ENCODE results near the gene XYLT2.
A peak's percentile ranks its signal among the peaks of the same experiment; 100 is the strongest.

Gene XYLT2

DNA sequence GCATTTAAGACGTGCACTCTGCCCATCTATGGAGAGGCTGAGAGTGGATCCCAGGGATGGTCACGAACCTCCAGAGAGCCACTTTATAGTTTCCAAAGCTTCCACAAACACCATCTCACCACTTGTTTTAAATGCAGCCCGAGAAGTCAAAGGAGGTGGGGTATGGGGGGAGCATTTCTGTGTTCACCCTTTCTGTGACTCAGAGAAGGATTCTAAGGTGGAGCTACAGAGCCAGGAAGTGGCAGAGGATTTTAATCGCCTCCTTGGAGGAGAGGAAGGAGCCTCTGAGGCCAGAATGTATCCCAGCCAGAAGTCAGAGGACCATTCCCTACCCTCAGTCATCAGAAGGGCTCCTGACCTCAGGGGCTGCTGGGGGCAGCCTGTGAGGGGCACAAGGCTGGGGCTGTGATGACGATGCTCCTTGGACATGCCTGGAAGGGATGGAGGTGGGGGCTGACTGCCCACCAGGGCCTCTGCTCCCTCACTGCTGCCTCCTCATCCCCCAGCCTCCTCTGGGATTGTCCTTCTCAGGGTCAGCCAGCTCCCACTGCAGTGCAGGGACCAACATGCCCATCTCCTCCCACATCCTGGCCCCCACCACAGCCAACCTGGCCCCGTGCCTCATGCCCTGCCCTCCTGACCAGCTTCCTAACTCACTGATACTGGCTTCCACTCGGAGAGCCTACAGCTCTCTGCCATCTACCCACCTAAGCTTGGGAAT lies 2.8 kb downstream of the XYLT2 start:
- no peak for DNase-seq (ENCODE audit: low read depth in 3 of 3, low spot score in 1 of 3)

- DNase-seq (ENCODE audit: low read depth in 3 of 3, low spot score in 1 of 3) = no peak
These were observed 3.3 kb downstream of the XYLT2 start for GRCh38 chr17:50349243-50349600.

DNA sequence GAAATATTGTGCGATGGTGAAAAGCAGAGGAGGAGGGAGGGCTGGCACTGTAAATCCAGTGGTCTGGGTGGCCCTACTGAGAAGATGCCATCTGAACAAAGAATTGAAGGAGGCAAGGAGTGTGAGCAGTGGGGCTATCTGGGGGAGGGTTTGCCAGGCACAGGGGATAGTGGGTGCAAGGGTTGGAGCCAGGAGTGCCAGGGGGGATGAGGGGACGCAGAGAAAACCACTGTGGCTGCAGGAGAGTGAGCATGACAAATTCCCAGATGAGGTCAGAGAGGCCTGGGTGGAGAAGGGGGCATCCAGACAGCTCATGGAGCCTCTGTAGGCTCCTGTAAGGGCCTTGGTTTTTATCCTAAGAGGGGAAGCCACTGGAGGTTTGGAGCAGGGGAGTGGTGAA lies 4.8 kb downstream of the XYLT2 start:
- DNase-seq (ENCODE audit: low read depth in 3 of 3, low spot score in 1 of 3) = no peak

DNA sequence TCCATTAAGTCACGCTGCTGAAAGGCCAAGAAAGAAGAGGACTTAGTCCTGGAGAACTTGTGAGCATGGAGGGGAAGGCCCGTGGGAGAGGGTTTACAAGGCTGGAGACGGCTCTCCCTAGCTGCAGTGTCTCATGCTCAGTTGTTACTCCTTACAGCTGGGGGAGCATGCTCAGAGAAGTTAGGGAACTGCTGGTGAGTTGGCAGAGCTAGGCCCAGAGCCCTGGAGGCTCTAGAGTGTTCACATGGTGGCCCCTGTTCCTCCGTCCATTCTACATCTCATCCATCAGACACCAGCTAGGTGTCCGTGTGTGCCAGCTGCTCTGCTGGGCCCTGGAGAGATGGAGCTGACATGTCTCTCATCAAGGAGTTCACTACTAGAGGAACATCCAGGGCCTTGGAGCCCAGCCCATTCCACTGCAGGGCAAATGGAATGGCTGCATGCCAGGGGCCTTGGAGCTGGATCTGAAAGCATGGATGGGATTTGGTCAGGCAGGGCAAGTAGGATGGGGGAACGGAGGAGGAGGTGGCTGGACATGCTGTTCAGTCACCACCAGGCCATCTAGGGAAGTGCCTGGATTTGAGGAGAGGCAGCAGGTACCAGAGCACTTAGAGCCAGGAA lies 6.3 kb downstream of the XYLT2 start:
- DNase-seq (ENCODE audit: low read depth in 3 of 3, low spot score in 1 of 3) = no peak

DNA sequence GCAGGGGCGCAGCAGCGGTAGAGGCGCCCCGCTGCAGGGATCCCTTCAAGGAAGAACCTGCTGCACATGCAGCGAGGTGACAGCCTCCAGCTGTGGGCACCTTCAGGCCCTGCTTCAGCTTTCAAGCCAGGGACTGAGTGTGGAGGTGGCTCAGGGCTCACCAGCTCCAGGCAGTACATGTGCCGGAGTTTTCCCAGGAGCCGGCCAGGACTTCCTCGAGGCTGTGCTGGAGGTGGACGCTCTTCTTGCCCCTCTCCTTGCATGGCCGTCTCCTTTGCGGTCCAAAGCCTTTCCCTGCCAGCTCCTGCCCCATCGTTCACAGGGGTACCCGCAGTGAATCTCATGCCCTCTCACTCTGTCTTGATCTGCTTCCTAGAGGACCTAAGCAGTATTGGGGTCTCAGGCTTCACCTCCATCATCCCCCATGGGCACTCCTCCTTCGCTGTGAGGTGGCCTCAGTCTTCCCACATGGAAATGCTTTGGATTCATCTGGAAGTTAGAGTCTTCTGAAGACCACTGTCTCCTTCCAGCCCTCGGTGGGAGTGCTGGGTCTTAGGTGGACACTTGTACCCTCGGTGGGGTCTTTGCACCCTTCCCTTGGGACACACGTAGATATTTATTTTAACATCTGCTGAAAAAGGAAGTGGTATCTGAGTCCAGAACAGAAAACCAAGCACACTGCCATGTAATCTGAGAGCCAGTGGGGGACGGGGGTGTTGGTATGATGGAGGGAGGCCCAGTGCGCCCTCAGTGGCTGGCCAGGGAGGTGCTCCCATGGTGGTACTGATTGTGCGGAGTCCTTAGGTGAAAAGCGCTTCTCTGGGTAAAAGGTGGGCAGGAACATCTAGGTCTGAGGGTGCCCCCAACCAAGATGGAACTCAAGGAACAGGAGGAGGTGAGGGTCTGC lies 7.0 kb downstream of the XYLT2 start:
- DNase-seq (ENCODE audit: low read depth in 3 of 3, low spot score in 1 of 3) = no peak

DNA sequence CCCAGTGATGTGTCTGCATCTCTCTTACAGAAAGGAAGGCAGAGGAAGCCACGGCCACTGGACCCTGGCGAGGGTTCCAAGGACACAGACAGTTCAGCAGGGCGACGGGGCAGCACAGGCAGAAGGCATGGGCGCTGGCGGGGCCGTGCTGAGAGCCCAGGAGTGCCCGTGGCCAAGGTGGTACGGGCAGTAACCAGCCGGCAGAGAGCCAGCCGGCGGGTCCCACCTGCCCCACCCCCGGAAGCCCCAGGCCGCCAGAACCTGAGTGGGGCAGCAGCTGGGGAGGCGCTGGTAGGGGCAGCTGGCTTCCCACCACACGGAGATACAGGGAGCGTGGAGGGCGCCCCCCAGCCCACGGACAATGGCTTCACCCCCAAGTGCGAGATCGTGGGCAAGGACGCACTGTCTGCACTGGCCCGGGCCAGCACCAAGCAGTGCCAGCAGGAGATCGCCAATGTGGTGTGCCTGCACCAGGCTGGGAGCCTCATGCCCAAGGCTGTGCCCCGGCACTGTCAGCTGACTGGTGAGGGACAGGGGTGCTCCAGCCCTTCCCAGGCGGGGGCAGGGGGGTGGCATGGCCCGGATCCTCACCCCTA lies 7.8 kb downstream of the XYLT2 start:
- no peak for DNase-seq (ENCODE audit: low read depth in 3 of 3, low spot score in 1 of 3)

GRCh38 chr17:50354198-50354597 lies 8.3 kb downstream of the XYLT2 start:
- no peak for DNase-seq (ENCODE audit: low read depth in 3 of 3, low spot score in 1 of 3)

DNA sequence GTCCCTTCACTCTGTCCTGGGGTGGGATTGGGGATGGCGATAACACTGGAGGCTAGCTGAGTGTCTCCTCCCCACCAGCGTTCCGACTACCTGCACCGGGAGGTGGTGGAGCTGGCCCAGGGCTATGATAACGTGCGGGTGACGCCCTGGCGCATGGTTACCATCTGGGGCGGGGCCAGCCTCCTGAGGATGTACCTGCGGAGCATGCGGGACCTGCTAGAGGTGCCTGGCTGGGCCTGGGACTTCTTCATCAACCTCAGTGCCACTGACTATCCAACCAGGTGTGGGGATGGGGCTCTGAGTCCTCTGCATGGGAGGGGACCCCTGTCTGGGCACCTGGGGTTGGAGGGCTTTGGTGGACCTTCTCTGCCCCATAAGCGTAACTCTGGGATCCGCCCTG lies 8.8 kb downstream of the XYLT2 start:
- no peak for DNase-seq (ENCODE audit: low read depth in 3 of 3, low spot score in 1 of 3)

- no peak for DNase-seq (ENCODE audit: low read depth in 3 of 3, low spot score in 1 of 3)
These were observed 9.4 kb downstream of the XYLT2 start for GRCh38 chr17:50355336-50355700.

GRCh38 chr17:50355701-50356341 lies 9.9 kb downstream of the XYLT2 start:
- DNase-seq (ENCODE audit: low read depth in 3 of 3, low spot score in 1 of 3) = no peak

GRCh38 chr17:50356418-50356817 lies 10.5 kb downstream of the XYLT2 start:
- no peak for DNase-seq (ENCODE audit: low read depth in 3 of 3, low spot score in 1 of 3)

GRCh38 chr17:50356892-50357510 lies 11.1 kb downstream of the XYLT2 start:
- DNase-seq (ENCODE audit: low read depth in 3 of 3, low spot score in 1 of 3) = no peak

DNA sequence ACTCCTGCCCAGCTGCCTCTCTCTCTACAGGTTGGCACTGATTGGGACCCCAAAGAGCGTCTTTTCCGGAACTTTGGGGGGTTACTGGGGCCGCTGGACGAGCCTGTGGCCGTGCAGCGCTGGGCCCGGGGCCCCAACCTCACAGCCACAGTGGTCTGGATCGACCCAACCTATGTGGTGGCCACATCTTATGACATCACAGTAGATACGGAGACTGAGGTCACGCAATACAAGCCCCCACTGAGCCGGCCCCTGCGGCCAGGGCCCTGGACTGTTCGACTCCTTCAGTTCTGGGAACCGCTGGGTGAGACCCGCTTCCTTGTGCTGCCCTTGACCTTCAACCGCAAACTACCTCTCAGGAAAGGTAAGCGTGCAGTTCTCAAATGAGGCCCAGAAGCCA lies 12.3 kb downstream of the XYLT2 start:
- no peak for DNase-seq (ENCODE audit: low read depth in 3 of 3, low spot score in 1 of 3)

DNA sequence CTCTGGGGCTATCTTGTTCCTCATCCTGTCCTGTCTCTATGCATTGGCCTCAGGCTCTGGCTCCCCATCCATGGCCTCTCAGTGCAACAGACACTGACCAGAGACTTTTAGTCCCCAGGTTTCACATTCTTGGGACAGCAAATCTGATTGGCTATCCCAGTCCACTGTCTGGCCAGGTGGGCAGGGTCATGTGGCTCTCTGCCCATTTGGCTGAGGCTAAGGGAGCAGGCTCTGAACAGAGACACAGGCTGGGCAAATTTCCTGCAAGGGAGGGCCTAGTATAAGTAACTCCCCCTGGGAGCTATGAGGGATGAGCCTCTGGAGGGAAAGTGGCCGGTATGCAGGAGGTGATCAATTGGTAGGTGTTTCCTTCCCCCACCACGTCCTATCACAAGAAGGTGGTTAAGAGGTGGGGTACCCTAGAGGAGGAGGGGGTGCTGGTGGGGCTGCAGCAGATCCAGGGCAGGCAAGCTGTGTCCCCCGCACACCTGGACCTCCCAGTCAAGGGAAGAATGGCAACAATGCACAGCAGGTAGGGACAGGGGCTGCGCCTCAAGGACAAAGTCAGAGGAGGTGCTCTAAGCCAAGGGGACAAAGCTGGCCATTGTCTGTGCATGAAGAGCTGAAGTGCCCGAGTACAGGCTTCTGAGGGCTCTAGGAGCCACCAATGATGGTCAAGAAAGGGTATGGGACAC lies 13.2 kb downstream of the XYLT2 start:
- DNase-seq (ENCODE audit: low read depth in 3 of 3, low spot score in 1 of 3) = no peak

GRCh38 chr17:50359998-50360461 lies 14.1 kb downstream of the XYLT2 start:
- DNase-seq (ENCODE audit: low read depth in 3 of 3, low spot score in 1 of 3) = no peak

DNA sequence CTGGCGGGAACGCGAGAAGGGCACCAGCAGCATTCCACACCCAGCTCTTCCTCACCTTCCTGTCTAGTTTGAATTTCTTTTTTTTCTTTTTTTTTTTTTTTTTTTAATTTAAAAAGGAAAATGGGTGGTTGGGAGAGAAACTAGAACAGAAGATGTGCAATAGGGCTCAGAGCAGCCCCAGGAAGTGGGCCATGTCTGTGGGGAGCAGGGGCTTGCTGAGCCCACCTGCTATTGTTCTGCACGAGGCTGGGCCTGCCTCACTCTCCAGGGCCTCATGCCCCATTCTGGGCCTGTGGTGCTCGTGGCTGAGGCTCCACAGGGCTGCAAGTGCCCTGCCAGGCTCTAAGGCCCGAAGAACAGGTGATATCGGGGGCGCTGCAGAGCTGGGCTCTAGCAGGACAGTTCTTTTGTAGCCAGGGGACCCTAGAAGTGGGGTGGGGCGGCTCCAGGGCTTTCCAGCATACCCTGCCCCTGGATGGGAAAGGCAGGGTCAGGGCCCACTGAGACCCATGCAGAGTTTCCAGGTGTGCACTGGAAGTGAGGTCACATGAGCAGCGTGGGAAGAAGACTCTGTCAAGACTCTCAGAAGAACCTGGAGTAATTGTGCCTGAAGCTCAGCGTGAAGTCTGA lies 14.7 kb downstream of the XYLT2 start:
- no peak for DNase-seq (ENCODE audit: low read depth in 3 of 3, low spot score in 1 of 3)

GRCh38 chr17:50361561-50362480 lies 15.9 kb downstream of the XYLT2 start:
- DNase-seq (ENCODE audit: low read depth in 3 of 3, low spot score in 1 of 3) = peak in 2 of 3 donors; percentile 8 to 35

GRCh38 chr17:50362661-50363060 lies 16.7 kb downstream of the XYLT2 start:
- no peak for DNase-seq (ENCODE audit: low read depth in 3 of 3, low spot score in 1 of 3)

Data from stimulated activated CD4-positive, alpha-beta T cell treated with anti-CD3 and anti-CD28 coated beads, TNF-alpha, amount 100 ng/mL, for 1 hour (primary cell).